Large intestine (tissue), 3 donors: ENCODE data around the gene CRYBB1. TPM values are rescaled to one million over a fixed set of nuclear protein-coding genes. Genes with fewer than 3 reads are reported as not detected.

Experiments
- DNase-seq, 2 donors: peaks; one replicate each; pipeline versions ENCODE4 v3.0.0 to v3.0.0-alpha.2; 2013
- H3K27ac ChIP-seq: one replicate; pipeline ENCODE4 v1.5.1; 2013; ENCODE audit warnings: low read length
- H3K27me3 ChIP-seq: 2 replicates; pipeline ENCODE4 v1.6.1; 2013; ENCODE audit warnings: low read length; ENCODE audit not compliant: control insufficient read depth, insufficient read depth
- H3K36me3 ChIP-seq: 2 replicates; pipeline ENCODE4 v1.6.1; 2013; ENCODE audit warnings: low read length; ENCODE audit not compliant: control insufficient read depth, insufficient read depth
- H3K4me1 ChIP-seq: one replicate; pipeline ENCODE4 v1.6.1; 2013; ENCODE audit warnings: low read length; ENCODE audit not compliant: control insufficient read depth, insufficient read depth
- H3K4me3 ChIP-seq: one replicate; pipeline ENCODE4 v1.5.1; 2013; ENCODE audit warnings: low read length
- H3K9me3 ChIP-seq: one replicate; pipeline ENCODE4 v1.6.1; 2013; ENCODE audit warnings: mild to moderate bottlenecking, low read depth, low read length, moderate library complexity; ENCODE audit not compliant: control insufficient read depth
- WGBS: methylation state at CpG from one replicate; pipeline ENCODE4 v1.1.5; 2013; ENCODE audit warnings: low lambda C conversion rate; ENCODE audit not compliant: insufficient coverage; 5-methylcytosine and 5-hydroxymethylcytosine counted together
- polyA plus RNA-seq: library from polyadenylated mRNA; unstranded; fragments of 120-200 nt; gene quantifications from one replicate; pipeline ENCODE4 v1.2.1, GENCODE V29; 2013

CRYBB1 gene
- polyA plus RNA-seq, 1 donor = 0.73 TPM

GRCh38 chr22:26589845-26590736 is 27.7 kb downstream of the CRYBB1 start, which contains the start of gene TPST2:
TPST2 (minus strand) TSS chr22:26590132; CDS start chr22:26541630, 48,502 bp downstream.
- Histone ChIP-seq H3K9me3 (no peaks in the 10 kb centered on the region), H3K4me1 (peaks cover 5% of the 10 kb centered on the region), H3K4me3 (peak within 1 kb of the TSS; percentile 70), H3K27ac (peak within 1 kb of the TSS; percentile 47), H3K36me3 (no peaks in the 10 kb centered on the region), H3K27me3 (no peaks in the 10 kb centered on the region)
- DNase-seq = peak; percentile 64 to 83
- WGBS = 5% methylated on average over 3 of the region's 72 CpGs

DNA sequence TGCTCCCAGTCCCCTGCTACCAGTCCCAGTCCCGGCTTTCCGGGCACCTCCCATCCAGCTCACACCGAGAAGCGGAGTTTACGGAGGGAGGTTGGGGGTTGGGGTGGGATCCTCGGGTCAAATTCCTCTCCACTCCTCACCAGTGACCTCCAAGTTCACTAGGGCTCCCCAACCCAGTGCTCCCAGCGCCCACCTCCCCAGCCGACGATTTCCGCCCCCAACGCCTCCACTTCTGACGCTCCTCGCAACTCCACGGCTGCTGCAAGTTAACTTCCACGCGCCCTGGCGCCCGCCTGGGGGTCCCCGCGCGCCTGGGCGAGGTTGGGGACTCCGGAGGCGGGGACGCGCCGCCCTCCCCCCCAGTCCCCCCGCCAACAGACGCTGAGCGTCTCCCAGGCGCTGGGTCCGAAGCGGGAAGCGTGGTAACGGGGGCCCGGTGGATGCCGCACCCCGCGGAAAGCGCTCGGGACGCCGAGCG is 28.4 kb downstream of the CRYBB1 start:
- peaks cover 5% of the 10 kb centered on the region for H3K4me1 ChIP-seq
- no CpG with 5 or more reads among the region's 44 CpGs for whole genome bisulfite sequencing

GRCh38 chr22:26588729-26589366 is 29.0 kb downstream of the CRYBB1 start:
- Histone ChIP-seq H3K27ac (peak overlapping the region; percentile 42), H3K4me1 (peaks cover 5% of the 10 kb centered on the region), H3K4me3 (peak overlapping the region; percentile 70), H3K36me3 (no peaks in the 10 kb centered on the region), H3K27me3 (no peaks in the 10 kb centered on the region), H3K9me3 (no peaks in the 10 kb centered on the region)
- WGBS = no CpG with 5 or more reads among the region's 14 CpGs
- no peak for DNase-seq

More for the DNA sequence above, 28.4 kb downstream of the CRYBB1 start:
- H3K9me3 ChIP-seq = no peaks in the 10 kb centered on the region
- no peaks in the 10 kb centered on the region for H3K36me3 ChIP-seq
- peak overlapping the region; percentile 42 for H3K27ac ChIP-seq
- H3K27me3 ChIP-seq = no peaks in the 10 kb centered on the region
- peak overlapping the region; percentile 70 for H3K4me3 ChIP-seq
- DNase-seq = peak; percentile 34 to 70

- Histone ChIP-seq H3K9me3 (no peaks in the 10 kb centered on the region), H3K27ac (no peak overlapping the region), H3K36me3 (no peaks in the 10 kb centered on the region), H3K4me3 (no peak overlapping the region), H3K27me3 (no peaks in the 10 kb centered on the region), H3K4me1 (peaks cover 5% of the 10 kb centered on the region)
- no peak for DNase-seq
- WGBS = 100% methylated on average over 3 of the region's 4 CpGs
Observed at GRCh38 chr22:26587991-26588613, 29.7 kb downstream of the CRYBB1 start.

DNA sequence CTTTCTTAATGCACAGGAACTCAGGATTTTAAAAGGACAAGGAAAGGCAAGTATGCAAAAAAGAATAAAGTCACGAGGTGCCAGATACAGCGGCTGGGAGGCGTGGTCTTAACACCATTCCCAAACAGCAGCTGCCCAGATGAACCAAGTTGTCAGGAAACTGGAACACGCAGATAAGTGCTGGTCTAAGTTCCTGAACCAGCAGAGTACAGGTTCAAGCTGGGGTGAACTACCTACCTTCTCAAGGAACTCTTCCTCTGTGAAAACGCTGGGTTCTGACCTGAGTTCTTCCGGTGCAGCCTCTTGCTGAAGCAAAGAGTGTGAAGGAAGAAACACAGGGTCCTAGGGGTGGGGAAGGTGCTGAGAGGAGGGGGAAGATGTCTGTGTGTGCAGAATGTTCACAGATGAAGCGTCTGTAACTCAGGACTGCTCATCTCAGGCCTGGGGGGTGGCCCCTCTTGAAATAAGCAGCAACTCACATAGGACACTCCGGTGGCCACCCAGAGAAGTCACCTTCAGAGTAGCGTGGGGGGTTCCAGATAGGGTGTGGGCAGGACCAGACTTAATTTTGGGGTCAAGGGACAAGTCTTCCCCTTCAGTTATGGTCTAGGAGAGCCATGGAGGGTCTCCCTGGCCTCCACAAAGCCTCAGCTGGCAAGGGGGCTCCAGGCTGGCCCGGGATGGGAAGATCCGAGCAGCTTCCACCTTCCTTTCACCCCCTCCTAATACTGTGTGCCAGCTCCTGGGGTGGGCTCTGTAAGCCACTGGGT is 31.1 kb downstream of the CRYBB1 start:
- no CpG with 5 or more reads among the region's 11 CpGs for WGBS
- no peaks in the 10 kb centered on the region for H3K9me3 ChIP-seq
- H3K36me3 ChIP-seq = peaks cover 5% of the 10 kb centered on the region
- no peak overlapping the region for H3K4me3 ChIP-seq
- H3K27ac ChIP-seq = no peak overlapping the region
- peaks cover 5% of the 10 kb centered on the region for H3K4me1 ChIP-seq
- peak; percentile 38 to 39 for DNase-seq
- H3K27me3 ChIP-seq = no peaks in the 10 kb centered on the region

GRCh38 chr22:26585104-26585790 is 32.6 kb downstream of the CRYBB1 start:
- Histone ChIP-seq H3K27ac (no peak overlapping the region), H3K4me3 (no peak overlapping the region), H3K36me3 (peaks cover 5% of the 10 kb centered on the region), H3K9me3 (no peaks in the 10 kb centered on the region), H3K27me3 (no peaks in the 10 kb centered on the region), H3K4me1 (peaks cover 5% of the 10 kb centered on the region)
- WGBS = no CpG with 5 or more reads among the region's 11 CpGs
- no peak for DNase-seq

GRCh38 chr22:26584010-26584409 is 33.8 kb downstream of the CRYBB1 start:
- no peak overlapping the region for H3K27ac ChIP-seq
- H3K9me3 ChIP-seq = no peaks in the 10 kb centered on the region
- 0% methylated on average over 1 of the region's 4 CpGs for WGBS
- DNase-seq = no peak
- H3K36me3 ChIP-seq = peaks cover 5% of the 10 kb centered on the region
- H3K4me1 ChIP-seq = peaks cover 4% of the 10 kb centered on the region
- no peaks in the 10 kb centered on the region for H3K27me3 ChIP-seq
- no peak overlapping the region for H3K4me3 ChIP-seq

GRCh38 chr22:26581633-26582168 is 36.1 kb downstream of the CRYBB1 start:
- no peak for DNase-seq
- no peaks in the 10 kb centered on the region for H3K9me3 ChIP-seq
- no peaks in the 10 kb centered on the region for H3K4me1 ChIP-seq
- H3K27ac ChIP-seq = no peak overlapping the region
- H3K4me3 ChIP-seq = no peak overlapping the region
- H3K36me3 ChIP-seq = peaks cover 5% of the 10 kb centered on the region
- H3K27me3 ChIP-seq = no peaks in the 10 kb centered on the region
- WGBS = 87% methylated on average over 3 of the region's 8 CpGs

GRCh38 chr22:26581026-26581425 is 36.8 kb downstream of the CRYBB1 start:
- no peak overlapping the region for H3K4me3 ChIP-seq
- no peaks in the 10 kb centered on the region for H3K9me3 ChIP-seq
- H3K4me1 ChIP-seq = no peaks in the 10 kb centered on the region
- no peak overlapping the region for H3K27ac ChIP-seq
- DNase-seq = no peak
- no peaks in the 10 kb centered on the region for H3K27me3 ChIP-seq
- H3K36me3 ChIP-seq = peaks cover 5% of the 10 kb centered on the region
- no CpG with 5 or more reads among the region's 1 CpG for WGBS
